ENCODE data around the gene GPR27. TPM values are rescaled to one million over a fixed set of nuclear protein-coding genes. Genes with fewer than 3 reads are reported as not detected.

The GPR27 gene
- total RNA-seq, 2 donors from 2014 or later = 11.2 to 29.1 TPM

DNA sequence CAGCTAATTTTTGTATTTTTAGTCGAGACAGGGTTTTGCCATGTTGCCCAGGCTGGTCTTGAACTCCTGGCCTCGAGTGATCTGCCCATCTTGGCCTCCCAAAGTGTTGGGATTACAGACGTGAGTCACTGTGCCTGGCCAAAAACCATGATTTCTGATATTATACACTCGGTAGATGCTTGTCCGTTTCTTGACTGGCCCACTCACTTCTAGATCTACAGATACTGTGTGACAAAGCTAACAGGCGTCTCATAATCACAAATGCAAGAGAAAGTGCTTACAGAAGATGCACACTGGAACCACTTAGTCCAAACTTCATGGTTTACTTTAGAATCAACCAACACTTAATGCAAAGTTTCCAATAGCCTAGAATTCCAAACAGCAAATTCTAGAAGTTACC is 22.9 kb downstream of the GPR27 start:
- H3K9me3 ChIP-seq = no peaks in the 10 kb centered on the region
- TF ChIP-seq POLR2A (IDR thresholded peaks at IDR 0.05) (no peak), POLR2AphosphoS5 (IDR thresholded peaks at IDR 0.05) (no peak)
- TF ChIP-seq, protein P1, sequence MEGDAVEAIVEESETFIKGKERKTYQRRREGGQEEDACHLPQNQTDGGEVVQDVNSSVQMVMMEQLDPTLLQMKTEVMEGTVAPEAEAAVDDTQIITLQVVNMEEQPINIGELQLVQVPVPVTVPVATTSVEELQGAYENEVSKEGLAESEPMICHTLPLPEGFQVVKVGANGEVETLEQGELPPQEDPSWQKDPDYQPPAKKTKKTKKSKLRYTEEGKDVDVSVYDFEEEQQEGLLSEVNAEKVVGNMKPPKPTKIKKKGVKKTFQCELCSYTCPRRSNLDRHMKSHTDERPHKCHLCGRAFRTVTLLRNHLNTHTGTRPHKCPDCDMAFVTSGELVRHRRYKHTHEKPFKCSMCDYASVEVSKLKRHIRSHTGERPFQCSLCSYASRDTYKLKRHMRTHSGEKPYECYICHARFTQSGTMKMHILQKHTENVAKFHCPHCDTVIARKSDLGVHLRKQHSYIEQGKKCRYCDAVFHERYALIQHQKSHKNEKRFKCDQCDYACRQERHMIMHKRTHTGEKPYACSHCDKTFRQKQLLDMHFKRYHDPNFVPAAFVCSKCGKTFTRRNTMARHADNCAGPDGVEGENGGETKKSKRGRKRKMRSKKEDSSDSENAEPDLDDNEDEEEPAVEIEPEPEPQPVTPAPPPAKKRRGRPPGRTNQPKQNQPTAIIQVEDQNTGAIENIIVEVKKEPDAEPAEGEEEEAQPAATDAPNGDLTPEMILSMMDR (IDR thresholded peaks at IDR 0.05) = no peak
- intact Hi-C loops (cut with DNase I) = no loop called here
- peaks cover 5% of the 10 kb centered on the region for H3K27me3 ChIP-seq (replicated peaks; ENCODE audit: insufficient read depth)
- H3K27ac ChIP-seq = no peak overlapping the region
- H3K4me3 ChIP-seq = no peak overlapping the region
- no peak for DNase-seq (ENCODE audit: low spot score)
- 70% methylated on average over 6 of the region's 6 CpGs for WGBS
- no peaks in the 10 kb centered on the region for H3K4me1 ChIP-seq (replicated peaks)
- no peaks in the 10 kb centered on the region for H3K36me3 ChIP-seq

DNA sequence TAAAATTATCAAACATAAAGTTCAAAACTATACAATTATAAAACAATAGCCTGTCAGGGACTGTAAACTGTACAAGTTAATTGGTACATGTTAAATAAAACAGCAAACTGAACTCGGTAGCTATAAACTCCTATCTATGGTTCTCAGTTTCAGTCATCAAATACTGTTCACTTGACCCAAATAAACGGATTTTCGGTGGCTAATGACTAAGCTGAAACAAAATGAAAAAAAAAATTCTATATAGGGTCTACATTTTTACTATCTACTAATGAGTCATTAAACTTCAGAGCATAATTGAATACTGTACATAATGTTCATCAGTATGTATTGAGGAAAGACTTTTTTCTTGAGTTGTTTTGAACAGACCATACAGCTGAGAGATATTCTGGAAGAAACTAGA is 24.7 kb downstream of the GPR27 start:
- H3K27me3 ChIP-seq (replicated peaks; ENCODE audit: insufficient read depth) = peaks cover 5% of the 10 kb centered on the region
- H3K4me3 ChIP-seq = no peak overlapping the region
- H3K27ac ChIP-seq = no peak overlapping the region
- TF ChIP-seq POLR2AphosphoS5 (IDR thresholded peaks at IDR 0.05) = no peak
- TF ChIP-seq, protein P1 (IDR thresholded peaks at IDR 0.05) = no peak
- TF ChIP-seq POLR2A (IDR thresholded peaks at IDR 0.05) = no peak
- no peaks in the 10 kb centered on the region for H3K9me3 ChIP-seq
- WGBS = 78% methylated on average over 3 of the region's 3 CpGs
- H3K4me1 ChIP-seq (replicated peaks) = no peaks in the 10 kb centered on the region
- intact Hi-C loops (cut with DNase I) = no loop called here
- no peaks in the 10 kb centered on the region for H3K36me3 ChIP-seq
- no peak for DNase-seq (ENCODE audit: low spot score)

DNA sequence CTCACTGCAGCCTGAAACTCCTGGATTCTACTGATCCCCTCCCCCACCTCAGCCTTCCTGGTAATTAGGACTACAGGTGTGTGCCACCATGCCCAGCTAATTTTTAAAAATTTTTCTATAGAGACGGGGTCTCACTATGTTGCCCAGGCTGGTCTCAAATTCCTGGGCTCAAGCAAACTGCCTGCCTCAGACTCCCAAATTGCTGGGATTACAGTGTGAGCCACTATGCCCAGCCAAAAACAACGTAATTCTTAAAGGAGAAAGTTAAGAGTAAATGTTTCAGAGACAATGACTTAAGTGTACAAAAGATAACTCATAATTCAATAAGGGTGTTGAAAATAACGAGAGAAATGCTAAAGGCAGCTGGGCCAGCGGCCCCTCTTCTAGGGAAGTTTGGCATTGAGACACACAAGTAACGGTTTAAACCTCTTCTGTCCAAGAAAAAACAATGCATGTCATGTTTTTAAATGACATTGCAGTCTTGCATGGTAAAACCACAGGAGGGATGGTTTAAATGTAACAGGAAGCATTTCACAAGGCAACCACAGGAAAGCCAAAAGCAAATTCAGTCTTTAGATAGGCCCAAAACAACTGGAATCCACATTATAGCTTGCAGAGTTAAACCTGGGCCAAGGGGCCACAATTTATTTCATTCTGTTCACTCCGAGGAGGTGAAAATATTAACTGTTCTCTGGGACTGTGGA is 26.2 kb downstream of the GPR27 start:
- Histone ChIP-seq H3K4me1 (replicated peaks) (no peaks in the 10 kb centered on the region), H3K36me3 (no peaks in the 10 kb centered on the region), H3K27ac (no peak overlapping the region), H3K27me3 (replicated peaks; ENCODE audit: insufficient read depth) (peaks cover 10% of the 10 kb centered on the region), H3K4me3 (no peak overlapping the region), H3K9me3 (no peaks in the 10 kb centered on the region)
- intact Hi-C loops (cut with DNase I) = no loop called here
- TF ChIP-seq POLR2AphosphoS5 (IDR thresholded peaks at IDR 0.05) (no peak), POLR2A (IDR thresholded peaks at IDR 0.05) (no peak)
- TF ChIP-seq, protein P1 (IDR thresholded peaks at IDR 0.05) = no peak
- no peak for DNase-seq (ENCODE audit: low spot score)
- 67% methylated on average over 6 of the region's 6 CpGs for WGBS

DNA sequence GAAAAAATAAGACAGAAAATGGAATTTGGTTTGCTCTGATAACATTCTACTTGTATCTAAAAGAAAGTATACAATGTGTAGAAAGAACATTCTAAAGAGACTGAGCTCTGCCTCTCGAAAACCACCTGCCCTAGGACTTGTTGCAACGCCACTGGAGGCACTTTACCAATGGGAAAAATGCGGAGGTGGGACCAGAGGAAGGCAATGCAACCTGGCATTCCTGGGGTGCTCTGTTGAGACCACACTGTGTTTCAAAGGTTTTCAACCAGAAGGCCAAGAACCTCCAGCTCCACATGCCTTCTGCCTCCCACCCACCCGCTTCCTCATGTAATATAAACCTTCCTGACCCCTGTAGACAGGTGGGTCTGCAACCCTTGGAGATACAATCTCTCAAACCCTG is 26.8 kb downstream of the GPR27 start:
- TF ChIP-seq POLR2AphosphoS5 (IDR thresholded peaks at IDR 0.05) (no peak), POLR2A (IDR thresholded peaks at IDR 0.05) (no peak)
- TF ChIP-seq, protein P1 (IDR thresholded peaks at IDR 0.05) = no peak
- H3K4me1 ChIP-seq (replicated peaks) = no peaks in the 10 kb centered on the region
- H3K27me3 ChIP-seq (replicated peaks; ENCODE audit: insufficient read depth) = peaks cover 11% of the 10 kb centered on the region
- no peaks in the 10 kb centered on the region for H3K36me3 ChIP-seq
- 83% methylated on average over 4 of the region's 4 CpGs for WGBS
- no peaks in the 10 kb centered on the region for H3K9me3 ChIP-seq
- no peak overlapping the region for H3K4me3 ChIP-seq
- H3K27ac ChIP-seq = no peak overlapping the region
- intact Hi-C loops (cut with DNase I) = no loop called here
- DNase-seq (ENCODE audit: low spot score) = no peak

DNA sequence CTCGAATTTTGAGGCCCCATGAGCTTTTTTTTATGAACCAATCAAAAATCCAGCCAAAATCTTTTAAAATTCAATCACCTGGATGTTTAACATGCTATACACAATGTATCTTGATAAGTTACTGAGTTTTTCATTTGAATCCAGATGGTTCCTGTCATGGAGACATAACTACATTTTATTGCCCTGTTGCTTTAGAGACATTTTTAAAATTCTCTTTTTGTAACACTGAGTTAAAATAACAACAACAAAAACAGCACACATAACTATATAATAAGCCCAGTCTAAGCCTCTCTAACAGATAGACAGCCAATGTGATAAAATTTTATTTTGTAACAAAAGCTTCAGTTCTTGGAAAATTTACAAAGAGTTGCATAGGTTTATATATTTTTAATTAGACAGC is 29.5 kb downstream of the GPR27 start:
- no peak for DNase-seq (ENCODE audit: low spot score)
- TF ChIP-seq POLR2AphosphoS5 (IDR thresholded peaks at IDR 0.05) (no peak), POLR2A (IDR thresholded peaks at IDR 0.05) (no peak)
- TF ChIP-seq, protein P1 (IDR thresholded peaks at IDR 0.05) = no peak
- H3K9me3 ChIP-seq = no peaks in the 10 kb centered on the region
- H3K4me1 ChIP-seq (replicated peaks) = no peaks in the 10 kb centered on the region
- H3K27me3 ChIP-seq (replicated peaks; ENCODE audit: insufficient read depth) = peaks cover 11% of the 10 kb centered on the region
- 67% methylated on average over 1 of the region's 1 CpG for WGBS
- no peak overlapping the region for H3K27ac ChIP-seq
- no peaks in the 10 kb centered on the region for H3K36me3 ChIP-seq
- intact Hi-C loops (cut with DNase I) = no loop called here
- H3K4me3 ChIP-seq = no peak overlapping the region

Measured in prostate gland (tissue), 2 donors.